Kidney glomerular epithelial cell (primary cell): ENCODE results near the gene MIEN1.
A peak's percentile ranks its signal among the peaks of the same experiment; 100 is the strongest.
"Not testable (repeated sequence)": the region's sequence is repeated elsewhere in the genome, so short reads cannot be mapped to it uniquely, and the experiment has no call there.

Experiments used
- DNase-seq: peaks from one replicate; lab custom pipeline; 2025; lab: John Stamatoyannopoulos, UW

Gene MIEN1

GRCh38 chr17:39699157-39699817 is 31.0 kb downstream of the MIEN1 start:
- DNase-seq: not testable (repeated sequence)

DNA sequence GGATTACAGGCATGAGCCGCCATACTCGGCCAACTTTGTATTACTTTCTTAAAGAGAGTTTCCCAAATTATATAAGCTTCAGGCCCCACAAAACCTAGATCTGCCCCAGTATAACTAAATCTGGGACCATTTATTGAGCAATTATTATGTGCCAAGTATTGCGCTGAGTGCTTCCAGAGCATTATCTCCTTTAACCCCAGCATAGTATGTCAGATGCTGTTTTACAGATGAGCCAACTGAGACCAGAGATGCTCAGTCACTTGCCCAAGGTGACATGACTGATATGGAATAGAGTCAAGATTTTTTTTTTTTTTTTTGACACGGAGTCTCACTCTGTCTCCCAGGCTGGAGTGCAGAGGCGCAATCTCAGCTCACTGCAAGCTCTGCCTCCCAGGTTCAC is 32.4 kb downstream of the MIEN1 start:
- DNase-seq: no peak

- no peak for DNase-seq
Measured at GRCh38 chr17:39696731-39697130, 33.6 kb downstream of the MIEN1 start.

DNA sequence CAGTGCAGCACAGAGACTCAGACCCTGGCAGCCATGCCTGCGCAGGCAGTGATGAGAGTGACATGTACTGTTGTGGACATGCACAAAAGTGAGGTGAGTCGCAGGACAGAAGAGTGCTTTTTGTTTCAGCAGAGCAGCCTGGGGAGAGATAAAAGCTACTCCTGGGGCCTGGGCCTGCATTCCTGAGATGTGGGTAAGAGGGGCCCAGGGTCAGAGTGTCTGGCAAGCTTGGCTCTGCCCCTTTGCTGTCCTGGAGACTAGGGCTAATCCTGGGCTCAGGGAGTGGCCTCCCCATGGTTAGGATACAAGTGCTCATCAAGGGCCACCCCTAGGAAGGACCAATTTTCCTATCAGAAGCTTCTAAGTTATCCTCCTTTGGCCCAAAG is 35.2 kb downstream of the MIEN1 start:
- DNase-seq: no peak

DNA sequence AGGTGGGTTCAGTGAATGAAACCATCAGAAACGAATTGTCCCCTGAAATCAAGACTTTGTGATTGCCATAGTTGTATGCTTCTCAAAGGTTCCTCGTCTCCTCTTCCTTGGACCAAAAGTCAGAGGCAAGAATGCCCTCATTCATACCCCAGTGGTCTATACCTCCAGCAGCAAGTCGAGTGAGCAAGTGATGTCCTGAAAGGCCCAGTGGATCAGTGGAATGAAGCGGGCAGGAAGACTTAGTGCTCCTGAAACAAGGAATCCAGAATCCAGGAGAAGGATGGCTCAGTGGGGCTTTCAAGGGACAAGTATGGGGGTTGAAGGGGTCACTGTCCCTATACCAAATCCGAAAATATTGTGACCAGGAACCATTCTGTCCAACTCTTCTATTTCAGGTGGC is 35.7 kb downstream of the MIEN1 start:
- DNase-seq: no peak

- DNase-seq: no peak
Measured at GRCh38 chr17:39688945-39689344, 41.4 kb downstream of the MIEN1 start.

- DNase-seq: no peak
Measured at GRCh38 chr17:39688475-39688835, 41.9 kb downstream of the MIEN1 start.

DNA sequence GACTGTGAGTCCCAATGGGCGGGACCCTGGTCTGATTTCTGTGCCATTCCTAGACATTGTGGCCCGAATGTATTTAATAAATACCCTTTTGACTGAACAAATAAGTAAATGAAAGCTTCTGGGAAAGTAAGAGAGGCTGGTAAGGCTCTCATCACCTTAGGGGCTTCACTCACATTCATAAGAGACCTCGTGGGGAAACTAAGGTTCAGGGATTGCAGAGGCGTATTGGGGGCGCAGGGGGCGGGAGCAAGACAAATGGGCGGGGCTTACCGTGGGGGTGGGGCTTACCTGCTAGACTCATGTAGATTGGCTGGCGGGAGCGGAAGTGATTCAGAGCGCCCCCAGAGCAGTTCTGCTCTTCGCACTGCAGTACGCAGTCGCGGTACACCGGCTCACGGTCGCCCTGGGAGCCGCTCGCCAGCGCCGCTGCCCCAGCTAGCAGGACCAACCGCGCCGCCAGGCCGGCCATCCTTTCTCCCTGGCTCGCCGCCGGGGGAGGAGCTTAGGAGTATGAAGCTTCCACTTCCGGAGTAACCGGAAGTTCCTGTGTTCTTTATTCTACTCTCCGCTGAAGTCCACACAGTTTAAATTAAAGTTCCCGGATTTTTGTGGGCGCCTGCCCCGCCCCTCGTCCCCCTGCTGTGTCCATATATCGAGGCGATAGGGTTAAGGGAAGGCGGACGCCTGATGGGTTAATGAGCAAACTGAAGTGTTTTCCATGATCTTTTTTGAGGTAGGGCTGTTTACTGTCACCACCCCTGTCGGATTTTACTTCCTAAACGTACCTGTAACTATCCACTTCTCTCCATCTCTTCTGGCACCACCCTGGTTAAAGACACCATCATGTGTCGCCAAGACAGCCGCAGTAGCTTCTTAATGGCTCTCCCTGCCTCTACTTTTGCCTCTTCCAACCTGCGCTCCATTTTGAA is 42.5 kb downstream of the MIEN1 start, which contains the start of gene PGAP3:
Gene PGAP3, minus strand, starts transcription at position 512 of the 929 bp plus-strand sequence. Its CDS starts 43 bp downstream, at position 469.
- peak; percentile 90 for DNase-seq

DNA sequence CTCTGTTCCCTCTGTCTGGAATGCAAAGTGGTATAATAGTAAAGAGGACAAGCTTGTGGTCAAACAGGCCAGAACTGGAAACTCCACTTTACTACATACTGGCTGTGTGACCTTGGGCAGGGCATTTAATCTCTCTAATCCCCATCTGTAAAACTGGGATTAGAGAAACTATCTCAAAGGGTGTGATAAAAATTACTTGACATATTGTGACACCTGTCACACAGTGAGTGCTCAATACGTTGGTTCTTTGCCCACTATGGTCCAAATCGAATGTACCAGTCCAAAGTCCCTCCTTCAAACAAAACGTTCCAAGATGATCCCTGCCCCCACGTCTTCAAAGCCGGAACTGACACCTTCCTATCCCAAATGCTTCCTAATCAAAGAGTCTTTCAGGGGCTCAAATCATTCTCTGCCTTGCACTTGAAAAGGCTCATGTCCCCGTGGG is 43.2 kb downstream of the MIEN1 start:
- no peak for DNase-seq

- no peak for DNase-seq
Measured at GRCh38 chr17:39684369-39685192, 45.8 kb downstream of the MIEN1 start.

DNA sequence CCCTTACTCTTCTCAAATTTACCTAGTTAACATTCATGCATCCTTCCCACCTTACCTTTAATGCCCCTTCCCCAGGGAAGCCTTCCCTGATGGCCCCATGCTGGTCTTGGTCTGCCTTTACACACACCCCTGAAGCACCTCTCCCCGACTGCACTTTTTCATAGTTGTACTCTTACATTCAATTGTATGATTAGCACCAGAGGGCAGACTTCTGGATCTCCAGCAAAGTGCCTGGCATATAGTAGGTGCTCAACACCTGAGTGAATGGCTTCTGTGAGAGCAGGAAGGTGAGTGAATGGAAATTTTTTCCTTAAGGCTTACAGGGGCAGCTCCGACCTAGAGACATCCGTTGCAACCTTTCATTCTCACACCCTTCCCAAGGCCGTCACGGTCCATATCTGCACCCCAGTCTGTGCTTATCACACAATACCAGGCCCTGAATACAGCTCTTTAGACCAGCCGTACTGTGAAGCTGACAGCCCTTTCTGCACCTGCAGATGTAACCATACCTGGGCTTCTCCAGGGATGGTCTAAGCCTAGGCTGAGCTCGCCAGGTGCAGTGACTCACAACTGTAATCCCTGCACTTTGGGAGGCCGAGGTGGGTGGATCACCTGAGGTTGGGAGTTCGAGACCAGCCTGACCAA is 46.9 kb downstream of the MIEN1 start:
- no peak for DNase-seq

- DNase-seq: no peak
Measured at GRCh38 chr17:39679521-39680192, 50.7 kb downstream of the MIEN1 start.
